Esophagus muscularis mucosa (tissue), 4 donors: Measurements from ENCODE around the gene PYCARD. TPM values are rescaled to one million over a fixed set of nuclear protein-coding genes. Genes with fewer than 3 reads are reported as not detected.

Experiments used
- DNase-seq: peaks from one replicate; pipeline ENCODE4 v3.0.0-alpha.2; 2017; ENCODE audit errors: extremely low spot score
- H3K27ac ChIP-seq, 4 donors: fragments of 200-600 bp; sonication (generic); replicated peaks in 1 of 4; 1 replicate in 3 of 4; 2 replicates in 1 of 4; pipeline ENCODE4 v1.5.1; 2016 to 2019; ENCODE audit warnings: mild to moderate bottlenecking in 1 of 4
- H3K27me3 ChIP-seq, 4 donors: fragments of 200-600 bp; sonication (generic); one replicate each; pipeline versions ENCODE4 v1.5.1 to v1.6.0; 2016 to 2019
- H3K36me3 ChIP-seq, 4 donors: fragments of 200-600 bp; sonication (generic); one replicate each; pipeline ENCODE4 v1.5.1; 2016 to 2019
- H3K4me1 ChIP-seq, 4 donors: fragments of 200-600 bp; sonication (generic); one replicate each; pipeline ENCODE4 v1.5.1; 2016 to 2019
- H3K4me3 ChIP-seq, 4 donors: fragments of 200-600 bp; sonication (generic); 1 replicate in 2 of 4; 2 replicates in 2 of 4; pipeline ENCODE4 v1.5.1; 2016 to 2019; ENCODE audit warnings: mild to moderate bottlenecking in 4 of 4, moderate library complexity in 1 of 4
- H3K9me3 ChIP-seq, 4 donors: fragments of 200-600 bp; sonication (generic); 1 replicate in 3 of 4; 2 replicates in 1 of 4; pipeline ENCODE4 v1.5.1; 2016 to 2019
- CTCF ChIP-seq, 3 experiments: fragments of 200-600 bp in 2 of 3; fragments of 450-650 bp in 1 of 3; sonication (generic) in 2 of 3; IDR thresholded peaks; one replicate each; pipeline ENCODE4 v1.5.1; 2017 to 2019; ENCODE audit warnings: antibody characterized with exemption in 3 of 3, mild to moderate bottlenecking in 2 of 3, moderate library complexity in 1 of 3
- EP300 ChIP-seq: sonication (generic); formaldehyde crosslinking; IDR thresholded peaks from one replicate; pipeline ENCODE4 v1.6.1; 2017; ENCODE audit warnings: antibody characterized with exemption
- POLR2A ChIP-seq: fragments of 450-650 bp; IDR thresholded peaks from one replicate; pipeline ENCODE4 v1.6.1; 2017; ENCODE audit warnings: antibody characterized with exemption, moderate library complexity, mild to moderate bottlenecking, low read depth
- POLR2AphosphoS5 ChIP-seq, 2 donors: sonication (generic); formaldehyde crosslinking; IDR thresholded peaks; one replicate each; pipeline ENCODE4 v1.6.1; 2017; ENCODE audit warnings: antibody characterized with exemption in 2 of 2
- WGBS: methylation state at CpG from one replicate; pipeline ENCODE4 v1.1.5; 2018; 5-methylcytosine and 5-hydroxymethylcytosine counted together
- intact Hi-C: fragments of 100-400 bp; cut with DNase I; formaldehyde crosslinking; loops from one replicate; pipeline ENCODE4 v1.15.1; 2023
- total RNA-seq, 4 donors: library from RNA; depleted of rRNA; stranded (reverse); fragments of >200 nt; gene quantifications; one replicate each; pipeline versions ENCODE4 v1.1.0 to v1.2.1, GENCODE V29; 2016

The PYCARD gene
- total RNA-seq, 4 donors from 2014 or later, result 14.5 to 28.9 (median 22.9) TPM

- WGBS, result 75% methylated on average over 12 of the region's 12 CpGs
- H3K9me3 ChIP-seq, result no peaks in the 10 kb centered on the region
- no peak overlapping the region for H3K4me3 ChIP-seq
- TF ChIP-seq CTCF (IDR thresholded peaks at IDR 0.05), result no peak
- TF ChIP-seq POLR2A, result no peak
- TF ChIP-seq POLR2AphosphoS5 (IDR thresholded peaks at IDR 0.05), result no peak
- no peak for TF ChIP-seq EP300
- H3K27ac ChIP-seq, result no peak overlapping the region
- intact Hi-C loops, result no loop called here
- no peak for DNase-seq
- H3K27me3 ChIP-seq, result peaks cover 0 to 73% (median 28%) of the 10 kb centered on the region in 4 donors
- H3K36me3 ChIP-seq, result no peaks in the 10 kb centered on the region
- H3K4me1 ChIP-seq, result peaks cover 5 to 7% (median 6%) of the 10 kb centered on the region in 4 donors
These were observed 19.0 kb upstream of the PYCARD start for GRCh38 chr16:31221357-31222160.

GRCh38 chr16:31219154-31219741, 16.7 kb upstream of the PYCARD start:
- DNase-seq, result no peak
- no peak overlapping the region for H3K27ac ChIP-seq
- intact Hi-C loops, result no loop called here
- peaks cover 0 to 92% (median 42%) of the 10 kb centered on the region in 4 donors for H3K27me3 ChIP-seq
- WGBS, result 81% methylated on average over 2 of the region's 15 CpGs
- H3K4me3 ChIP-seq, result no peak overlapping the region
- H3K9me3 ChIP-seq, result no peaks in the 10 kb centered on the region
- no peak for TF ChIP-seq POLR2AphosphoS5 (IDR thresholded peaks at IDR 0.05)
- TF ChIP-seq POLR2A, result no peak
- no peak for TF ChIP-seq EP300
- no peak for TF ChIP-seq CTCF (IDR thresholded peaks at IDR 0.05)
- no peaks in the 10 kb centered on the region for H3K36me3 ChIP-seq
- peaks cover 25 to 29% (median 28%) of the 10 kb centered on the region in 4 donors for H3K4me1 ChIP-seq

GRCh38 chr16:31217136-31217530, 14.6 kb upstream of the PYCARD start:
- H3K4me1 ChIP-seq, result peaks cover 25 to 29% (median 28%) of the 10 kb centered on the region in 4 donors
- H3K4me3 ChIP-seq, result peak overlapping the region; percentile 43 to 52 (median 46)
- intact Hi-C loops, result no loop called here
- WGBS, result 23% methylated on average over 4 of the region's 4 CpGs
- no peaks in the 10 kb centered on the region for H3K36me3 ChIP-seq
- H3K9me3 ChIP-seq, result no peaks in the 10 kb centered on the region
- peaks cover 0 to 98% (median 44%) of the 10 kb centered on the region in 4 donors for H3K27me3 ChIP-seq
- no peak for DNase-seq
- no peak overlapping the region for H3K27ac ChIP-seq
- no peak for TF ChIP-seq EP300

- Histone ChIP-seq H3K27ac (no peak within 1 kb of the TSS), H3K4me1 (peaks cover 25 to 29% (median 28%) of the 10 kb centered on the region in 4 donors), H3K4me3 (peak within 1 kb of the TSS; percentile 45 to 62 (median 50)), H3K9me3 (no peaks in the 10 kb centered on the region), H3K27me3 (peaks cover 0 to 93% (median 44%) of the 10 kb centered on the region in 4 donors), H3K36me3 (no peaks in the 10 kb centered on the region)
- no peak for DNase-seq
- 3% methylated on average over 29 of the region's 52 CpGs for WGBS
- no peak for TF ChIP-seq POLR2AphosphoS5 (IDR thresholded peaks at IDR 0.05)
- TF ChIP-seq EP300, result no peak
- no peak for TF ChIP-seq CTCF (IDR thresholded peaks at IDR 0.05)
- no peak for TF ChIP-seq POLR2A
- intact Hi-C loops, result no loop called here
These were observed 14.0 kb upstream of the PYCARD start, which contains the start of gene PYDC1 for GRCh38 chr16:31216422-31217135. Gene PYDC1, minus strand, starts transcription at chr16:31217135. Its CDS starts 107 bp downstream, at chr16:31217028.
